Esophagus squamous epithelium (tissue), 4 donors: Measurements from ENCODE around the gene SURF2.

ENCODE experiments used
- CTCF ChIP-seq, 6 experiments: fragments of 450-650 bp in 4 of 6; fragments of 200-600 bp in 2 of 6; sonication (generic) in 2 of 6; IDR thresholded peaks; one replicate each; pipeline ENCODE4 v1.5.1; 2016 to 2019; ENCODE audit warnings: antibody characterized with exemption in 6 of 6, mild to moderate bottlenecking in 4 of 6, moderate library complexity in 4 of 6
- POLR2A ChIP-seq, 4 donors: fragments of 450-650 bp; IDR thresholded peaks; one replicate each; pipeline ENCODE4 v1.6.1; 2017; ENCODE audit warnings: antibody characterized with exemption in 4 of 4, mild to moderate bottlenecking in 4 of 4, moderate library complexity in 3 of 4

- TF ChIP-seq CTCF (IDR thresholded peaks at IDR 0.05), result no peak
- no peak for TF ChIP-seq POLR2A (IDR thresholded peaks at IDR 0.05)
Observed at GRCh38 chr9:133389025-133389557, 32.7 kb downstream of the SURF2 start.
